ENCODE data around the gene JCHAIN. TPM values are rescaled to one million over a fixed set of nuclear protein-coding genes. Genes with fewer than 3 reads are reported as not detected.

Gene JCHAIN
- total RNA-seq, 1 donor from 2014 or later, result 6.9 TPM

DNA sequence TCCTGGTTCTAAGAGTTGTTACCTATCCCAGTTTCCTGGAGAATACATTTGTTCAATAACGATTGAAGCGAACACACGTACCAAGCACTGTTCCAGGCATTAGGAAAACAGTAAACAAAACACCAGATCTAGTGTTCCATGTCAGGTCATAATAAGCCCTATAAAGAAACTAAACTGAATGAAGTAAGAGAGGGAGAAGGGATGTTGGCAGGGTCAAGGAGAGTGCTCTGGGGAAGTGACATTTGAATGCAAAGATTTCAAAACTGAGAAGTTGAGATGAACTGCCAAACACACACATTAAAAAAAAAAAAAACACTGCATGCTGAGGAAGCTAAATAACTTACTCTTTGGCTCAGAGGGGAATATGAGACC lies 52.1 kb downstream of the JCHAIN start:
- peak overlapping the region; percentile 34 for H3K4me3 ChIP-seq
- no peaks in the 10 kb centered on the region for H3K4me1 ChIP-seq
- intact Hi-C loops (cut with micrococcal nuclease), result no loop called here
- TF ChIP-seq CTCF (IDR thresholded peaks at IDR 0.05; ENCODE audit: borderline replicate concordance), result no peak
- H3K9me3 ChIP-seq (replicated peaks), result no peaks in the 10 kb centered on the region
- no peak overlapping the region for H3K27ac ChIP-seq (replicated peaks)
- H3K27me3 ChIP-seq (ENCODE audit: low read depth), result peaks cover 15% of the 10 kb centered on the region
- DNase-seq, result no peak
- H3K36me3 ChIP-seq, result no peaks in the 10 kb centered on the region

- H3K27ac ChIP-seq (replicated peaks), result no peak overlapping the region
- DNase-seq, result no peak
These were observed 52.8 kb downstream of the JCHAIN start for GRCh38 chr4:70613306-70614183.

DNA sequence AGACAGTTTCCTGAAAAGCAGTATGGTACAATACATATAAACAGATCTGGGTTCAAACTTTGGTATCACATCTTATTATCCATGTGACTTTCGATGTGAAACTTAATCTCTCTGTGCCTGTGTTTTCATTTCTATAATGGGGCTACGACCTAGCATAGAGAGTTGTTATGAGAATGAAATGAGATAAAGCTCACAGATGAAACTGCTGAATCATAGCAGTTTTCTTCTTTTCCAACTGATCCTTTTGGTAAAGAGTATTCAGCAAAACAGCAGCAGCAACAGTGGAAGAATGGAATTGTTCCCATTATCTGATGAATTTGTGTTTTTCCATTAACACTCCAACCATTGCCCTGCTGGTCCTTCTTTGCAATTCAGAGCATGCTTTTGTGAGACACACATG lies 58.0 kb downstream of the JCHAIN start:
- Histone ChIP-seq H3K9me3 (replicated peaks) (no peaks in the 10 kb centered on the region), H3K36me3 (no peaks in the 10 kb centered on the region), H3K4me3 (no peak overlapping the region), H3K27ac (replicated peaks) (no peak overlapping the region), H3K27me3 (ENCODE audit: low read depth) (peaks cover 15% of the 10 kb centered on the region), H3K4me1 (no peaks in the 10 kb centered on the region)
- no peak for TF ChIP-seq CTCF (IDR thresholded peaks at IDR 0.05; ENCODE audit: borderline replicate concordance)
- intact Hi-C loops (cut with micrococcal nuclease), result no loop called here
- DNase-seq, result no peak

More at GRCh38 chr4:70613306-70614183, 52.8 kb downstream of the JCHAIN start:
- Histone ChIP-seq H3K4me3 (peak overlapping the region; percentile 34), H3K9me3 (replicated peaks) (no peaks in the 10 kb centered on the region), H3K27me3 (ENCODE audit: low read depth) (peaks cover 15% of the 10 kb centered on the region), H3K4me1 (no peaks in the 10 kb centered on the region), H3K36me3 (no peaks in the 10 kb centered on the region)
- TF ChIP-seq CTCF (IDR thresholded peaks at IDR 0.05; ENCODE audit: borderline replicate concordance), result no peak
- intact Hi-C loops (cut with micrococcal nuclease), result no loop called here

DNA sequence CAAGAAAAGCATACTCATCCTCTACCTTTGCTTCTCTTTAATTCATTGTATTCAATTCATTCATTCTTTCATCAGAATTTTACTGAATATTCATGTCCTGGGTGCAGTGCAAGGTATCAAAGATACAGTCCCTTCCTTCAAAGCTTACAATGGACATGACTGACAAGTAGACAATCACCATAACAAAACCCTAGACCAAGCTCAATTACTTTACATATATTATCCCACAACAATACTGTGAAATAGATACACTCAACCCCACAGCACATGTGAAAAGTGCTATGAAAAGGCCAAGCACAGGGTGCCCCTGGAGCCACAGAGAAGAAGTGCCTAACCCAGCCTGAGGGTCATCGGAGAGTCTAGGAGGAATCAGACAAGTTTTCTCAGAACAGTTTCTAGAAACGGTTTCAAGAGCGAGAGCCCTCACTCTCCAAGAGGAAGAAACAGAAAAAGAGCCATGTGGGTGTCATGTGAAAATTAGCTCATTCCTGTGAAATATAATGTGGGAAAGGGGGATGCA lies 58.9 kb downstream of the JCHAIN start:
- peaks cover 15% of the 10 kb centered on the region for H3K27me3 ChIP-seq (ENCODE audit: low read depth)
- no peak for DNase-seq
- H3K4me3 ChIP-seq, result no peak overlapping the region
- H3K36me3 ChIP-seq, result no peaks in the 10 kb centered on the region
- H3K27ac ChIP-seq (replicated peaks), result no peak overlapping the region
- no peaks in the 10 kb centered on the region for H3K9me3 ChIP-seq (replicated peaks)
- no peak for TF ChIP-seq CTCF (IDR thresholded peaks at IDR 0.05; ENCODE audit: borderline replicate concordance)
- no peaks in the 10 kb centered on the region for H3K4me1 ChIP-seq
- intact Hi-C loops (cut with micrococcal nuclease), result no loop called here

GRCh38 chr4:70606459-70606858 lies 59.8 kb downstream of the JCHAIN start:
- DNase-seq, result no peak
- no peak for TF ChIP-seq CTCF (IDR thresholded peaks at IDR 0.05; ENCODE audit: borderline replicate concordance)
- Histone ChIP-seq H3K9me3 (replicated peaks) (no peaks in the 10 kb centered on the region), H3K27ac (replicated peaks) (no peak overlapping the region), H3K4me3 (no peak overlapping the region), H3K4me1 (no peaks in the 10 kb centered on the region), H3K36me3 (no peaks in the 10 kb centered on the region), H3K27me3 (ENCODE audit: low read depth) (peaks cover 9% of the 10 kb centered on the region)
- intact Hi-C loops (cut with micrococcal nuclease), result no loop called here

Other genes with a start within 250 kb of the JCHAIN start
- gene MUC7, start 194.3 kb downstream of the JCHAIN start, total RNA-seq, result not detected
- not detected for gene AMTN, start 147.9 kb downstream of the JCHAIN start, total RNA-seq
- gene AMBN, start 74.3 kb downstream of the JCHAIN start, total RNA-seq, result not detected
- gene ENAM, start 37.8 kb downstream of the JCHAIN start, total RNA-seq, result 6.2 TPM
- gene UTP3, start 22.0 kb upstream of the JCHAIN start, total RNA-seq, result 15.8 TPM
- gene RUFY3, start 55.5 kb upstream of the JCHAIN start, total RNA-seq, result 20.5 TPM
- 108 TPM for gene GRSF1, start 173.4 kb upstream of the JCHAIN start, total RNA-seq
- gene MOB1B, start 235.9 kb upstream of the JCHAIN start, total RNA-seq, result 18.3 TPM

All from left ventricle myocardium inferior (tissue), 1 donor.